Measurements from ENCODE around the gene SYNGR2.
"Not testable (repeated sequence)": the region's sequence is repeated elsewhere in the genome, so short reads cannot be mapped to it uniquely, and the experiment has no call there.

The SYNGR2 gene

GRCh38 chr17:78168903-78169793 is 767 bp downstream of the SYNGR2 start:
- Histone ChIP-seq H3K4me3 (ENCODE audit: control insufficient read depth in 1 of 7, extremely low read depth in 1 of 7, insufficient read depth in 4 of 7, low read depth in 2 of 7, low read length in 6 of 7) (peak overlapping the region; percentile 36 to 79 (median 71)), H3K9me3 (ENCODE audit: control extremely low read depth in 1 of 5, control insufficient read depth in 4 of 5, insufficient read depth in 2 of 5, low read depth in 1 of 5, low read length in 4 of 5) (no peaks in the 10 kb centered on the region), H3K36me3 (ENCODE audit: control insufficient read depth in 4 of 4, insufficient read depth in 4 of 4, low read length in 3 of 4) (peaks cover 0 to 27% (median 19%) of the 10 kb centered on the region in 4 experiments), H3K4me1 (ENCODE audit: control extremely low read depth in 1 of 4, control insufficient read depth in 4 of 4, insufficient read depth in 4 of 4, low read length in 3 of 4) (peaks cover 0 to 37% (median 35%) of the 10 kb centered on the region in 4 experiments), H3K27ac (ENCODE audit: insufficient read depth in 1 of 2, low read depth in 1 of 2, low read length in 2 of 2, poor library complexity in 1 of 2, severe bottlenecking in 2 of 2) (peak overlapping the region in 1 of 2 experiments; percentile 66), H3K27me3 (replicated peaks in 2 of 5; ENCODE audit: control insufficient read depth in 4 of 5, insufficient read depth in 5 of 5, low read length in 4 of 5) (no peaks in the 10 kb centered on the region)
- ChIA-PET CTCF (interaction anchor here (0.9 to 8.8 kb wide), 8 partner anchors 10 to 58 kb away, joined by 3 to 76 read pairs (median 4); partner anchors contain the start of gene TMC8), POLR2A (interaction anchor here (0.7 kb wide), 1 partner anchor 29 kb away, joined by 6 read pairs; no protein-coding TSS in a partner anchor)
- 27% methylated on average over 17 of the region's 38 CpGs for WGBS (ENCODE audit: insufficient coverage)
- DNase-seq = peak in 2 of 3 donors; percentile 38 to 40

GRCh38 chr17:78170692-78171590 is 2.6 kb downstream of the SYNGR2 start:
- Histone ChIP-seq H3K4me1 (ENCODE audit: control extremely low read depth in 1 of 4, control insufficient read depth in 4 of 4, insufficient read depth in 4 of 4, low read length in 3 of 4) (peaks cover 0 to 37% (median 34%) of the 10 kb centered on the region in 4 experiments), H3K36me3 (ENCODE audit: control insufficient read depth in 4 of 4, insufficient read depth in 4 of 4, low read length in 3 of 4) (peaks cover 0 to 40% (median 25%) of the 10 kb centered on the region in 4 experiments), H3K4me3 (ENCODE audit: control insufficient read depth in 1 of 7, extremely low read depth in 1 of 7, insufficient read depth in 4 of 7, low read depth in 2 of 7, low read length in 6 of 7) (no peak overlapping the region), H3K27me3 (replicated peaks in 2 of 5; ENCODE audit: control insufficient read depth in 4 of 5, insufficient read depth in 5 of 5, low read length in 4 of 5) (no peaks in the 10 kb centered on the region), H3K9me3 (ENCODE audit: control extremely low read depth in 1 of 5, control insufficient read depth in 4 of 5, insufficient read depth in 2 of 5, low read depth in 1 of 5, low read length in 4 of 5) (no peaks in the 10 kb centered on the region), H3K27ac (ENCODE audit: insufficient read depth in 1 of 2, low read depth in 1 of 2, low read length in 2 of 2, poor library complexity in 1 of 2, severe bottlenecking in 2 of 2) (no peak overlapping the region)
- WGBS (ENCODE audit: insufficient coverage) = 95% methylated on average over 24 of the region's 31 CpGs
- ChIA-PET CTCF (interaction anchor here (1.2 to 8.8 kb wide), 3 partner anchors 8 to 34 kb away, joined by 4 to 76 read pairs (median 4); no protein-coding TSS in a partner anchor), POLR2A (interaction anchor here (1.2 kb wide), 1 partner anchor 26 kb away, joined by 3 read pairs; no protein-coding TSS in a partner anchor)
- no peak for DNase-seq

- peaks cover 0 to 40% (median 25%) of the 10 kb centered on the region in 4 experiments for H3K36me3 ChIP-seq (ENCODE audit: control insufficient read depth in 4 of 4, insufficient read depth in 4 of 4, low read length in 3 of 4)
- POLR2A ChIA-PET = interaction anchor here (1.2 kb wide), 1 partner anchor 27 kb away, joined by 3 read pairs; no protein-coding TSS in a partner anchor
Observed at GRCh38 chr17:78171591-78172248, 3.3 kb downstream of the SYNGR2 start.

GRCh38 chr17:78172249-78173051 is 4.1 kb downstream of the SYNGR2 start:
- ChIA-PET POLR2A (interaction anchor here (1.2 kb wide), 1 partner anchor 28 kb away, joined by 3 read pairs; no protein-coding TSS in a partner anchor), CTCF (interaction anchor here (1.0 to 8.8 kb wide), 5 partner anchors 11 to 60 kb away, joined by 3 to 76 read pairs (median 4); no protein-coding TSS in a partner anchor)
- peak overlapping the region in 1 of 7 experiments; percentile 16 for H3K4me3 ChIP-seq (ENCODE audit: control insufficient read depth in 1 of 7, extremely low read depth in 1 of 7, insufficient read depth in 4 of 7, low read depth in 2 of 7, low read length in 6 of 7)
- peak overlapping the region in 1 of 2 experiments; percentile 9 for H3K27ac ChIP-seq (ENCODE audit: insufficient read depth in 1 of 2, low read depth in 1 of 2, low read length in 2 of 2, poor library complexity in 1 of 2, severe bottlenecking in 2 of 2)
- no peaks in the 10 kb centered on the region for H3K27me3 ChIP-seq (replicated peaks in 2 of 5; ENCODE audit: control insufficient read depth in 4 of 5, insufficient read depth in 5 of 5, low read length in 4 of 5)
- 32% methylated on average over 10 of the region's 19 CpGs for WGBS (ENCODE audit: insufficient coverage)
- H3K36me3 ChIP-seq (ENCODE audit: control insufficient read depth in 4 of 4, insufficient read depth in 4 of 4, low read length in 3 of 4) = peaks cover 0 to 44% (median 25%) of the 10 kb centered on the region in 4 experiments
- H3K9me3 ChIP-seq (ENCODE audit: control extremely low read depth in 1 of 5, control insufficient read depth in 4 of 5, insufficient read depth in 2 of 5, low read depth in 1 of 5, low read length in 4 of 5) = no peaks in the 10 kb centered on the region
- peak in 2 of 3 donors; percentile 51 to 59 for DNase-seq
- H3K4me1 ChIP-seq (ENCODE audit: control extremely low read depth in 1 of 4, control insufficient read depth in 4 of 4, insufficient read depth in 4 of 4, low read length in 3 of 4) = peaks cover 0 to 43% (median 41%) of the 10 kb centered on the region in 4 experiments

More at GRCh38 chr17:78171591-78172248, 3.3 kb downstream of the SYNGR2 start:
- H3K4me1 ChIP-seq (ENCODE audit: control extremely low read depth in 1 of 4, control insufficient read depth in 4 of 4, insufficient read depth in 4 of 4, low read length in 3 of 4) = peaks cover 0 to 41% (median 38%) of the 10 kb centered on the region in 4 experiments
- not testable (repeated sequence) for H3K27me3 ChIP-seq (replicated peaks in 2 of 5; ENCODE audit: control insufficient read depth in 4 of 5, insufficient read depth in 5 of 5, low read length in 4 of 5); H3K27ac ChIP-seq (ENCODE audit: insufficient read depth in 1 of 2, low read depth in 1 of 2, low read length in 2 of 2, poor library complexity in 1 of 2, severe bottlenecking in 2 of 2); DNase-seq; H3K9me3 ChIP-seq (ENCODE audit: control extremely low read depth in 1 of 5, control insufficient read depth in 4 of 5, insufficient read depth in 2 of 5, low read depth in 1 of 5, low read length in 4 of 5); H3K4me3 ChIP-seq (ENCODE audit: control insufficient read depth in 1 of 7, extremely low read depth in 1 of 7, insufficient read depth in 4 of 7, low read depth in 2 of 7, low read length in 6 of 7)
- CTCF ChIA-PET = interaction anchor here (1.0 to 8.8 kb wide), 3 partner anchors 12 to 59 kb away, joined by 4 to 76 read pairs (median 4); no protein-coding TSS in a partner anchor
- WGBS (ENCODE audit: insufficient coverage) = 85% methylated on average over 10 of the region's 19 CpGs

- Histone ChIP-seq H3K4me1 (ENCODE audit: control extremely low read depth in 1 of 4, control insufficient read depth in 4 of 4, insufficient read depth in 4 of 4, low read length in 3 of 4) (peaks cover 0 to 40% (median 37%) of the 10 kb centered on the region in 4 experiments), H3K4me3 (ENCODE audit: control insufficient read depth in 1 of 7, extremely low read depth in 1 of 7, insufficient read depth in 4 of 7, low read depth in 2 of 7, low read length in 6 of 7) (no peak overlapping the region), H3K36me3 (ENCODE audit: control insufficient read depth in 4 of 4, insufficient read depth in 4 of 4, low read length in 3 of 4) (peaks cover 0 to 46% (median 25%) of the 10 kb centered on the region in 4 experiments), H3K27ac (ENCODE audit: insufficient read depth in 1 of 2, low read depth in 1 of 2, low read length in 2 of 2, poor library complexity in 1 of 2, severe bottlenecking in 2 of 2) (peak overlapping the region in 1 of 2 experiments; percentile 9), H3K9me3 (ENCODE audit: control extremely low read depth in 1 of 5, control insufficient read depth in 4 of 5, insufficient read depth in 2 of 5, low read depth in 1 of 5, low read length in 4 of 5) (no peaks in the 10 kb centered on the region), H3K27me3 (replicated peaks in 2 of 5; ENCODE audit: control insufficient read depth in 4 of 5, insufficient read depth in 5 of 5, low read length in 4 of 5) (no peaks in the 10 kb centered on the region)
- 96% methylated on average over 11 of the region's 11 CpGs for WGBS (ENCODE audit: insufficient coverage)
- CTCF ChIA-PET = interaction anchor here (1.3 to 8.8 kb wide), 4 partner anchors 10 to 60 kb away, joined by 3 to 76 read pairs (median 18); no protein-coding TSS in a partner anchor
- DNase-seq = no peak
- POLR2A ChIA-PET = no interaction called here
Observed at GRCh38 chr17:78173097-78173715, 4.8 kb downstream of the SYNGR2 start.

Data from common myeloid progenitor, CD34-positive (primary cell).